Measurements from ENCODE around the gene FBLN2. TPM values are rescaled to one million over a fixed set of nuclear protein-coding genes. Genes with fewer than 3 reads are reported as not detected.

FBLN2 gene
- total and polyA plus RNA-seq, 2 of the 13 experiments (the other 11 are each of a cell fraction or from before 2014, with no cell fraction given), result not detected

GRCh38 chr3:13631256-13631655, 82.3 kb downstream of the FBLN2 start:
- H3K4me2 ChIP-seq (ENCODE audit: low read depth, low read length), result no peak overlapping the region
- in situ Hi-C loops (cut with HindIII; ENCODE audit: extremely low pct_ligation_motif_present, low pct_unique_long_range_greater_than_20kb), result no loop called here
- WGBS (ENCODE audit: low lambda C conversion rate), result 62% methylated on average over 8 of the region's 13 CpGs
- peaks cover 8 to 77% of the 10 kb centered on the region in 2 experiments; a peak in 4 of 5 replicates for H3K27me3 ChIP-seq (ENCODE audit: control insufficient read depth in 1 of 2, insufficient read depth in 2 of 2, low read length in 2 of 2)
- H3K9ac ChIP-seq (ENCODE audit: insufficient read depth, low read depth, low read length), result no peak overlapping the region
- H3K9me3 ChIP-seq (ENCODE audit: low read length), result no peaks in the 10 kb centered on the region
- no peak overlapping the region for H3K27ac ChIP-seq (ENCODE audit: extremely low read length, insufficient read depth, low read length)
- ATAC-seq (no peak), DNase-seq (ENCODE audit: low spot score) (no peak), FAIRE-seq (no peak)
- TF ChIP-seq ARHGAP35 (CRISPR knock-in tag; IDR thresholded peaks at IDR 0.05; ENCODE audit: borderline replicate concordance) (no peak), NFKB2 (CRISPR knock-in tag; IDR thresholded peaks at IDR 0.05; ENCODE audit: borderline replicate concordance) (no peak), SNAPC5 (CRISPR knock-in tag; IDR thresholded peaks at IDR 0.05; ENCODE audit: borderline replicate concordance) (no peak)
- no peaks in the 10 kb centered on the region for H3K36me3 ChIP-seq (replicated peaks in 1 of 2; ENCODE audit: control insufficient read depth in 1 of 2, insufficient read depth in 2 of 2, low read length in 2 of 2)
- no TSS peak for BruUV-seq (replicated peaks)
- H3K4me1 ChIP-seq (ENCODE audit: insufficient read depth, low read length), result peaks cover 10% of the 10 kb centered on the region
- no peak overlapping the region for H2AFZ ChIP-seq (ENCODE audit: low read length)
- CTCF ChIA-PET (ENCODE audit: low intra/inter-chr PET ratio, low total read pairs), result no interaction called here
- no peaks in the 10 kb centered on the region for H4K20me1 ChIP-seq (ENCODE audit: insufficient read depth, low read length)
- no peak overlapping the region for H3K4me3 ChIP-seq (replicated peaks in 1 of 3; ENCODE audit: insufficient read depth in 1 of 3, low read depth in 2 of 3, low read length in 3 of 3)
- POLR2A ChIA-PET, result no interaction called here
- H3K79me2 ChIP-seq (ENCODE audit: insufficient read depth, low read length), result no peaks in the 10 kb centered on the region
- intact Hi-C loops (cut with micrococcal nuclease; ENCODE audit: unreplicated experiment), result no loop called here

GRCh38 chr3:13633176-13633575, 84.3 kb downstream of the FBLN2 start:
- POLR2A ChIA-PET, result no interaction called here
- in situ Hi-C loops (cut with HindIII; ENCODE audit: extremely low pct_ligation_motif_present, low pct_unique_long_range_greater_than_20kb), result no loop called here

More at GRCh38 chr3:13633176-13633575, 84.3 kb downstream of the FBLN2 start:
- no peak for FAIRE-seq
- TF ChIP-seq BCL3 (CRISPR knock-in tag; IDR thresholded peaks at IDR 0.05) (no peak), MIER2 (CRISPR knock-in tag; IDR thresholded peaks at IDR 0.05) (no peak), ZNF513 (CRISPR knock-in tag; conservative IDR thresholded peaks at IDR 0.05) (no peak), ZNF841 (CRISPR knock-in tag; IDR thresholded peaks at IDR 0.05; ENCODE audit: borderline replicate concordance) (no peak), ZNF224 (CRISPR knock-in tag; IDR thresholded peaks at IDR 0.05) (no peak), SKIL (CRISPR knock-in tag; IDR thresholded peaks at IDR 0.05; ENCODE audit: borderline replicate concordance) (no peak), ZNF530 (CRISPR knock-in tag; IDR thresholded peaks at IDR 0.05; ENCODE audit: low read depth) (no peak), PHF20 (CRISPR knock-in tag; IDR thresholded peaks at IDR 0.05) (no peak)
- Histone ChIP-seq H3K4me1 (ENCODE audit: insufficient read depth, low read length) (peaks cover 10% of the 10 kb centered on the region), H3K4me3 (replicated peaks in 1 of 3; ENCODE audit: insufficient read depth in 1 of 3, low read depth in 2 of 3, low read length in 3 of 3) (no peak overlapping the region), H4K20me1 (ENCODE audit: insufficient read depth, low read length) (no peaks in the 10 kb centered on the region), H2AFZ (ENCODE audit: low read length) (no peak overlapping the region), H3K36me3 (replicated peaks in 1 of 2; ENCODE audit: control insufficient read depth in 1 of 2, insufficient read depth in 2 of 2, low read length in 2 of 2) (no peaks in the 10 kb centered on the region), H3K27ac (ENCODE audit: extremely low read length, insufficient read depth, low read length) (no peak overlapping the region), H3K4me2 (ENCODE audit: low read depth, low read length) (no peak overlapping the region), H3K9ac (ENCODE audit: insufficient read depth, low read depth, low read length) (no peak overlapping the region), H3K79me2 (ENCODE audit: insufficient read depth, low read length) (no peaks in the 10 kb centered on the region), H3K27me3 (ENCODE audit: control insufficient read depth in 1 of 2, insufficient read depth in 2 of 2, low read length in 2 of 2) (peaks cover 10 to 88% of the 10 kb centered on the region in 2 experiments; a peak in 4 of 5 replicates), H3K9me3 (ENCODE audit: low read length) (no peaks in the 10 kb centered on the region)
- no TSS peak for BruUV-seq (replicated peaks)
- CTCF ChIA-PET (ENCODE audit: low intra/inter-chr PET ratio, low total read pairs), result no interaction called here
- WGBS (ENCODE audit: low lambda C conversion rate), result 76% methylated on average over 2 of the region's 13 CpGs
- ATAC-seq, result no peak
- no peak for DNase-seq (ENCODE audit: low spot score)
- intact Hi-C loops (cut with micrococcal nuclease; ENCODE audit: unreplicated experiment), result no loop called here

Measured in HepG2 (cell line).